Type B pancreatic cell (in vitro differentiated cells): ENCODE measurements around the gene OLFML2B. TPM values are rescaled to one million over a fixed set of nuclear protein-coding genes. Genes with fewer than 3 reads are reported as not detected.

Experiments
- DNase-seq: peaks from one replicate; pipeline ENCODE4 v3.0.0; 2021; ENCODE audit warnings: mixed read lengths; ENCODE audit not compliant: unreplicated experiment; ENCODE audit errors: extremely low spot score
- H3K27ac Mint-ChIP-seq: 2 replicates; pipeline ENCODE4 v1.8.0; 2021; ENCODE audit warnings: mild to moderate bottlenecking, mixed read lengths
- H3K27me3 Mint-ChIP-seq: 2 replicates; pipeline ENCODE4 v1.8.0; 2021; ENCODE audit warnings: mixed read lengths
- H3K36me3 Mint-ChIP-seq: 2 replicates; pipeline ENCODE4 v1.8.0; 2021; ENCODE audit warnings: mixed read lengths
- H3K4me1 Mint-ChIP-seq: one replicate; pipeline ENCODE4 v1.8.0; 2021; ENCODE audit warnings: mixed read lengths; ENCODE audit not compliant: unreplicated experiment
- H3K4me3 Mint-ChIP-seq: 2 replicates; pipeline ENCODE4 v1.8.0; 2021; ENCODE audit warnings: mild to moderate bottlenecking, mixed read lengths
- H3K9me3 Mint-ChIP-seq: 2 replicates; pipeline ENCODE4 v1.8.0; 2021; ENCODE audit warnings: mixed read lengths
- CTCF ChIP-seq: fragments of 200-600 bp; sonication (generic); conservative IDR thresholded peaks from 2 replicates; pipeline ENCODE4 v1.5.0; 2021; ENCODE audit warnings: antibody characterized with exemption, mild to moderate bottlenecking
- total RNA-seq: library from RNA; stranded (reverse); gene quantifications from 2 replicates; pipeline ENCODE4 v1.2.1, GENCODE V29; 2021; ENCODE audit warnings: low replicate concordance

Gene OLFML2B
- total RNA-seq, 1 donor from 2014 or later, result 35.0 TPM

GRCh38 chr1:161948435-161948834 lies 75.2 kb downstream of the OLFML2B start:
- H3K27ac Mint-ChIP-seq, result peak overlapping the region; percentile 87

GRCh38 chr1:161946071-161946987 lies 77.3 kb downstream of the OLFML2B start:
- no peak overlapping the region for H3K27ac Mint-ChIP-seq
- no peak for DNase-seq
- H3K4me1 Mint-ChIP-seq, result peaks cover 48% of the 10 kb centered on the region
- peaks cover 16% of the 10 kb centered on the region for H3K9me3 Mint-ChIP-seq
- no peaks in the 10 kb centered on the region for H3K27me3 Mint-ChIP-seq
- no peak for TF ChIP-seq CTCF
- H3K36me3 Mint-ChIP-seq, result peaks cover 20% of the 10 kb centered on the region
- no peak overlapping the region for H3K4me3 Mint-ChIP-seq

More at GRCh38 chr1:161948435-161948834, 75.2 kb downstream of the OLFML2B start:
- H3K9me3 Mint-ChIP-seq, result peaks cover 12% of the 10 kb centered on the region
- H3K36me3 Mint-ChIP-seq, result peaks cover 14% of the 10 kb centered on the region
- TF ChIP-seq CTCF, result no peak
- H3K4me1 Mint-ChIP-seq, result peaks cover 41% of the 10 kb centered on the region
- no peaks in the 10 kb centered on the region for H3K27me3 Mint-ChIP-seq
- DNase-seq, result no peak
- H3K4me3 Mint-ChIP-seq, result peak overlapping the region; percentile 63

GRCh38 chr1:161945306-161946060 lies 78.2 kb downstream of the OLFML2B start:
- no peaks in the 10 kb centered on the region for H3K27me3 Mint-ChIP-seq
- no peak overlapping the region for H3K4me3 Mint-ChIP-seq
- H3K9me3 Mint-ChIP-seq, result peaks cover 16% of the 10 kb centered on the region
- H3K36me3 Mint-ChIP-seq, result peaks cover 20% of the 10 kb centered on the region
- peak overlapping the region; percentile 64 for H3K27ac Mint-ChIP-seq
- no peak for DNase-seq
- no peak for TF ChIP-seq CTCF
- peaks cover 42% of the 10 kb centered on the region for H3K4me1 Mint-ChIP-seq

- no peaks in the 10 kb centered on the region for H3K27me3 Mint-ChIP-seq
- no peak for TF ChIP-seq CTCF
- H3K36me3 Mint-ChIP-seq, result peaks cover 20% of the 10 kb centered on the region
- peaks cover 12% of the 10 kb centered on the region for H3K9me3 Mint-ChIP-seq
- peak overlapping the region; percentile 64 for H3K27ac Mint-ChIP-seq
- H3K4me3 Mint-ChIP-seq, result peak overlapping the region; percentile 51
- peaks cover 31% of the 10 kb centered on the region for H3K4me1 Mint-ChIP-seq
- no peak for DNase-seq
Observed at GRCh38 chr1:161944381-161944780, 79.3 kb downstream of the OLFML2B start.

GRCh38 chr1:161943737-161944136 lies 79.9 kb downstream of the OLFML2B start:
- H3K27ac Mint-ChIP-seq, result peak overlapping the region; percentile 82
- peaks cover 30% of the 10 kb centered on the region for H3K4me1 Mint-ChIP-seq
- TF ChIP-seq CTCF, result no peak
- peaks cover 12% of the 10 kb centered on the region for H3K9me3 Mint-ChIP-seq
- H3K4me3 Mint-ChIP-seq, result peak overlapping the region; percentile 55
- no peak for DNase-seq
- H3K27me3 Mint-ChIP-seq, result no peaks in the 10 kb centered on the region
- peaks cover 20% of the 10 kb centered on the region for H3K36me3 Mint-ChIP-seq
